CD4-positive, alpha-beta T cell (primary cell): ENCODE results near the gene CAPN9. TPM values are rescaled to one million over a fixed set of nuclear protein-coding genes. Genes with fewer than 3 reads are reported as not detected.

ENCODE experiments used
- ATAC-seq: fragments of 200-7000 bp; cut with Tn5 transposase; one replicate; pipeline ENCODE4 v1.10.0; 2022; ENCODE audit warnings: mild to moderate bottlenecking; ENCODE audit not compliant: poor library complexity
- CTCF ChIA-PET: fragments of 350-600 bp; sonication (Branson Sonifier 250); formaldehyde crosslinking; loops from one replicate; lab custom pipeline; 2021; ENCODE audit warnings: antibody characterized with exemption, inconsistent platforms; lab: Charles Lee
- POLR2A ChIA-PET: fragments of 350-600 bp; sonication (Branson Sonifier 250); formaldehyde crosslinking; loops from one replicate; lab custom pipeline; 2021; ENCODE audit warnings: antibody characterized with exemption, inconsistent platforms; lab: Charles Lee
- DNase-seq, 14 experiments: peaks; one replicate each; pipeline ENCODE4 v3.0.0-alpha.2; 2013 to 2020; ENCODE audit warnings: mixed read lengths in 2 of 14
- H3K27ac ChIP-seq, 2 donors: one replicate each; pipeline versions ENCODE4 v1.5.1 to v1.7.0; 2013; ENCODE audit warnings: low read length in 2 of 2, low read depth in 1 of 2, mild to moderate bottlenecking in 1 of 2
- H3K27me3 ChIP-seq, 2 experiments: 1 replicate in 1 of 2; 2 replicates in 1 of 2; pipeline versions ENCODE4 v1.6.1 to v1.7.0; 2013; ENCODE audit warnings: low read length in 2 of 2, control low read depth in 1 of 2, mild to moderate bottlenecking in 1 of 2, moderate library complexity in 1 of 2; ENCODE audit not compliant: insufficient read depth in 2 of 2, control insufficient read depth in 1 of 2
- H3K36me3 ChIP-seq: one replicate; pipeline ENCODE4 v1.6.1; 2013; ENCODE audit warnings: low read length, control low read depth; ENCODE audit not compliant: insufficient read depth
- H3K4me1 ChIP-seq: one replicate; pipeline ENCODE4 v1.6.1; 2013; ENCODE audit warnings: low read length, control low read depth; ENCODE audit not compliant: insufficient read depth
- H3K4me3 ChIP-seq: one replicate; pipeline ENCODE4 v1.5.1; 2013; ENCODE audit warnings: mild to moderate bottlenecking, low read length, moderate library complexity
- H3K9me3 ChIP-seq, 2 experiments: 1 replicate in 1 of 2; 2 replicates in 1 of 2; pipeline versions ENCODE4 v1.6.1 to v1.7.0; 2013; ENCODE audit warnings: low read length in 2 of 2, mild to moderate bottlenecking in 2 of 2, control low read depth in 1 of 2, moderate library complexity in 1 of 2; ENCODE audit not compliant: control insufficient read depth in 1 of 2, insufficient read depth in 1 of 2
- H3K27ac Mint-ChIP-seq: one replicate; pipeline ENCODE4 v1.8.0; 2020; ENCODE audit warnings: mixed read lengths
- H3K27me3 Mint-ChIP-seq: one replicate; pipeline ENCODE4 v1.8.0; 2021; ENCODE audit warnings: mixed read lengths
- H3K36me3 Mint-ChIP-seq: one replicate; pipeline ENCODE4 v1.8.0; 2021; ENCODE audit warnings: low read depth, mixed read lengths
- H3K4me1 Mint-ChIP-seq: one replicate; pipeline ENCODE4 v1.8.0; 2021; ENCODE audit warnings: low read depth, mixed read lengths
- H3K4me3 Mint-ChIP-seq: one replicate; pipeline ENCODE4 v1.8.0; 2020; ENCODE audit warnings: mild to moderate bottlenecking, mixed read lengths
- H3K9me3 Mint-ChIP-seq: one replicate; pipeline ENCODE4 v1.8.0; 2020; ENCODE audit warnings: mixed read lengths
- CTCF ChIP-seq: fragments of 200-600 bp; IDR thresholded peaks from one replicate; pipeline ENCODE4 v1.8.0; 2022; ENCODE audit warnings: antibody characterized with exemption, mild to moderate bottlenecking
- intact Hi-C, 2 experiments: fragments of 100-400 bp; cut with DNase I in 1 of 2; cut with micrococcal nuclease in 1 of 2; formaldehyde crosslinking; loops; one replicate each; pipeline versions ENCODE4 v1.15.1 to v1.9.0; 2023 to 2025; cut with DNase I, micrococcal nuclease
- total RNA-seq, 174 experiments: library from RNA in 2 of 174; stranded (reverse) in 2 of 174; gene quantifications; one replicate each; pipeline ENCODE4 v1.2.3 and lab custom pipeline; 2021 to 2026

The CAPN9 gene
- total RNA-seq, 2 experiments from 2014 or later = not detected

GRCh38 chr1:230793463-230793745 lies 46.2 kb downstream of the CAPN9 start:
- no peaks in the 10 kb centered on the region for H3K36me3 Mint-ChIP-seq
- H3K4me3 Mint-ChIP-seq = no peak overlapping the region
- Histone ChIP-seq H3K36me3 (no peaks in the 10 kb centered on the region), H3K27ac (no peak overlapping the region), H3K27me3 (peaks cover 4 to 8% of the 10 kb centered on the region in 2 experiments), H3K4me1 (peaks cover 4% of the 10 kb centered on the region), H3K4me3 (no peak overlapping the region), H3K9me3 (no peaks in the 10 kb centered on the region)
- H3K27me3 Mint-ChIP-seq = peaks cover 27% of the 10 kb centered on the region
- ATAC-seq (no peak), DNase-seq (no peak)
- TF ChIP-seq CTCF = no peak
- intact Hi-C loops = no loop called here
- no peaks in the 10 kb centered on the region for H3K4me1 Mint-ChIP-seq
- H3K27ac Mint-ChIP-seq = no peak overlapping the region
- H3K9me3 Mint-ChIP-seq = no peaks in the 10 kb centered on the region
- ChIA-PET POLR2A (no interaction called here), CTCF (no interaction called here)

GRCh38 chr1:230794431-230794830 lies 47.2 kb downstream of the CAPN9 start:
- Histone ChIP-seq H3K27ac (no peak overlapping the region), H3K4me3 (no peak overlapping the region), H3K4me1 (peaks cover 4% of the 10 kb centered on the region), H3K36me3 (no peaks in the 10 kb centered on the region), H3K9me3 (no peaks in the 10 kb centered on the region), H3K27me3 (peaks cover 4 to 8% of the 10 kb centered on the region in 2 experiments)
- H3K27ac Mint-ChIP-seq = no peak overlapping the region
- no peaks in the 10 kb centered on the region for H3K36me3 Mint-ChIP-seq
- H3K4me3 Mint-ChIP-seq = no peak overlapping the region
- ATAC-seq = no peak
- no peak for DNase-seq
- intact Hi-C loops = no loop called here
- peaks cover 34% of the 10 kb centered on the region for H3K27me3 Mint-ChIP-seq
- H3K4me1 Mint-ChIP-seq = no peaks in the 10 kb centered on the region
- TF ChIP-seq CTCF = no peak
- ChIA-PET CTCF (no interaction called here), POLR2A (no interaction called here)
- H3K9me3 Mint-ChIP-seq = no peaks in the 10 kb centered on the region

- ATAC-seq (no peak), DNase-seq (no peak)
- Histone ChIP-seq H3K36me3 (no peaks in the 10 kb centered on the region), H3K4me3 (no peak overlapping the region), H3K9me3 (no peaks in the 10 kb centered on the region), H3K27me3 (peaks cover 4 to 8% of the 10 kb centered on the region in 2 experiments), H3K27ac (no peak overlapping the region), H3K4me1 (peaks cover 4% of the 10 kb centered on the region)
- no peak overlapping the region for H3K27ac Mint-ChIP-seq
- H3K27me3 Mint-ChIP-seq = peaks cover 34% of the 10 kb centered on the region
- TF ChIP-seq CTCF = no peak
- no peaks in the 10 kb centered on the region for H3K9me3 Mint-ChIP-seq
- POLR2A ChIA-PET = no interaction called here
- no peaks in the 10 kb centered on the region for H3K36me3 Mint-ChIP-seq
- H3K4me1 Mint-ChIP-seq = no peaks in the 10 kb centered on the region
- intact Hi-C loops = loop anchor here in 1 of 2 experiments (5.0 kb wide), 1 partner anchor 417 kb away; no protein-coding TSS in a partner anchor
- H3K4me3 Mint-ChIP-seq = no peak overlapping the region
- CTCF ChIA-PET = no interaction called here
Observed at GRCh38 chr1:230794871-230795605, 47.9 kb downstream of the CAPN9 start.
